ENCODE measurements around the gene HOXA13.
A peak's percentile ranks its signal among the peaks of the same experiment; 100 is the strongest.

Gene HOXA13

GRCh38 chr7:27146491-27147198 is 53.2 kb downstream of the HOXA13 start:
- Histone ChIP-seq H3K36me3 (ENCODE audit: insufficient read depth, low read length) (no peaks in the 10 kb centered on the region), H3K27me3 (ENCODE audit: insufficient read depth, low read length) (peaks cover 16% of the 10 kb centered on the region; the same call in 1 of the 2 replicates), H3K9ac (ENCODE audit: low read length) (no peak overlapping the region), H3K9me3 (ENCODE audit: low read length) (no peaks in the 10 kb centered on the region), H3K4me3 (ENCODE audit: low read depth, low read length, poor library complexity, severe bottlenecking) (no peak overlapping the region), H3K27ac (ENCODE audit: low read depth, low read length, poor library complexity, severe bottlenecking) (no peak overlapping the region), H4K20me1 (ENCODE audit: insufficient read depth, low read length) (no peaks in the 10 kb centered on the region), H3K9me2 (ENCODE audit: low read depth, low read length) (no peaks in the 10 kb centered on the region), H3K4me1 (ENCODE audit: insufficient read depth, low read length, severe bottlenecking) (peaks cover 65% of the 10 kb centered on the region), H3K79me2 (ENCODE audit: insufficient read depth, low read length) (no peaks in the 10 kb centered on the region), H2AFZ (ENCODE audit: low read length) (no peak overlapping the region), H3K4me2 (ENCODE audit: low read length) (peak overlapping the region; percentile 91; the same call in 1 of the 2 replicates), H3F3A (ENCODE audit: insufficient read depth, low read length) (no peaks in the 10 kb centered on the region)
- TF ChIP-seq EZH2 (IDR thresholded peaks at IDR 0.05; ENCODE audit: borderline replicate concordance, low read length) (no peak), CTCF (IDR thresholded peaks at IDR 0.05; ENCODE audit: low read length) (no peak)

GRCh38 chr7:27145914-27146412 is 53.9 kb downstream of the HOXA13 start:
- no peaks in the 10 kb centered on the region for H4K20me1 ChIP-seq (ENCODE audit: insufficient read depth, low read length)
- no peak overlapping the region for H3K4me3 ChIP-seq (ENCODE audit: low read depth, low read length, poor library complexity, severe bottlenecking)
- no peaks in the 10 kb centered on the region for H3K36me3 ChIP-seq (ENCODE audit: insufficient read depth, low read length)
- no peaks in the 10 kb centered on the region for H3K79me2 ChIP-seq (ENCODE audit: insufficient read depth, low read length)
- H3K4me1 ChIP-seq (ENCODE audit: insufficient read depth, low read length, severe bottlenecking), result peaks cover 59% of the 10 kb centered on the region
- no peak overlapping the region; the same call in 1 of the 2 replicates for H3K4me2 ChIP-seq (ENCODE audit: low read length)
- peaks cover 16% of the 10 kb centered on the region; the same call in 1 of the 2 replicates for H3K27me3 ChIP-seq (ENCODE audit: insufficient read depth, low read length)
- H3F3A ChIP-seq (ENCODE audit: insufficient read depth, low read length), result no peaks in the 10 kb centered on the region
- H3K9ac ChIP-seq (ENCODE audit: low read length), result no peak overlapping the region
- H2AFZ ChIP-seq (ENCODE audit: low read length), result no peak overlapping the region
- TF ChIP-seq EZH2 (IDR thresholded peaks at IDR 0.05; ENCODE audit: borderline replicate concordance, low read length) (no peak), CTCF (IDR thresholded peaks at IDR 0.05; ENCODE audit: low read length) (no peak)
- H3K9me3 ChIP-seq (ENCODE audit: low read length), result no peaks in the 10 kb centered on the region
- H3K27ac ChIP-seq (ENCODE audit: low read depth, low read length, poor library complexity, severe bottlenecking), result no peak overlapping the region
- no peaks in the 10 kb centered on the region for H3K9me2 ChIP-seq (ENCODE audit: low read depth, low read length)

- Histone ChIP-seq H3K27me3 (ENCODE audit: insufficient read depth, low read length) (peaks cover 16% of the 10 kb centered on the region; the same call in 1 of the 2 replicates), H2AFZ (ENCODE audit: low read length) (no peak overlapping the region), H3K9me2 (ENCODE audit: low read depth, low read length) (no peaks in the 10 kb centered on the region), H3K4me3 (ENCODE audit: low read depth, low read length, poor library complexity, severe bottlenecking) (no peak overlapping the region), H4K20me1 (ENCODE audit: insufficient read depth, low read length) (no peaks in the 10 kb centered on the region), H3K9me3 (ENCODE audit: low read length) (no peaks in the 10 kb centered on the region), H3K36me3 (ENCODE audit: insufficient read depth, low read length) (no peaks in the 10 kb centered on the region), H3K79me2 (ENCODE audit: insufficient read depth, low read length) (no peaks in the 10 kb centered on the region), H3K4me1 (ENCODE audit: insufficient read depth, low read length, severe bottlenecking) (peaks cover 55% of the 10 kb centered on the region), H3K27ac (ENCODE audit: low read depth, low read length, poor library complexity, severe bottlenecking) (no peak overlapping the region), H3K4me2 (ENCODE audit: low read length) (no peak overlapping the region; the same call in 1 of the 2 replicates), H3F3A (ENCODE audit: insufficient read depth, low read length) (no peaks in the 10 kb centered on the region), H3K9ac (ENCODE audit: low read length) (no peak overlapping the region)
- no peak for TF ChIP-seq CTCF (IDR thresholded peaks at IDR 0.05; ENCODE audit: low read length)
- TF ChIP-seq EZH2 (IDR thresholded peaks at IDR 0.05; ENCODE audit: borderline replicate concordance, low read length), result no peak
Measured at GRCh38 chr7:27145165-27145913, 54.6 kb downstream of the HOXA13 start.

All from OCI-LY1 (cell line).